Measurements from ENCODE around the gene RNF151.
A peak's percentile ranks its signal among the peaks of the same experiment; 100 is the strongest.
"Not testable (repeated sequence)": the region's sequence is repeated elsewhere in the genome, so short reads cannot be mapped to it uniquely, and the experiment has no call there.

RNF151 gene

GRCh38 chr16:1938910-1939309, 27.7 kb upstream of the RNF151 start:
- DNase-seq (ENCODE audit: low read depth in 3 of 3) = no peak

DNA sequence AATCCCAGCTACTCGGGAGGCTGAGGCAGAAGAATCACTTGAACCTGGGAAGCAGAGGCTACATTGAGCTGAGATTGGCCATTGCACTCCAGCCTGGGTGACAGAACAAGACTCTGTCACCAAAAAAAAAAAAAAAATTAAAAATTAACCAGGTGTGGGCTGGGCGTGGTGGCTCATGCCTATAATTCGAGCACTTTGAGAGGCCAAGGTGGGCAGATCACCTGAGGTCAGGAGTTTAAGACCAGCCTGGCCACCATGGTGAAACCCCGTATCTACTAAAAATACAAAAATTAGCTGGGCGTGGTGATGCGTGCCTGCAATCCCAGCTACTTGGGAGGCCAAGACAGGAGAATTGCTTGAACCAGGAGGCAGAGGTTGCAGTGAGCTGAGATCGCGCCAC, 26.8 kb upstream of the RNF151 start:
- DNase-seq (ENCODE audit: low read depth in 3 of 3) = not testable (repeated sequence)

DNA sequence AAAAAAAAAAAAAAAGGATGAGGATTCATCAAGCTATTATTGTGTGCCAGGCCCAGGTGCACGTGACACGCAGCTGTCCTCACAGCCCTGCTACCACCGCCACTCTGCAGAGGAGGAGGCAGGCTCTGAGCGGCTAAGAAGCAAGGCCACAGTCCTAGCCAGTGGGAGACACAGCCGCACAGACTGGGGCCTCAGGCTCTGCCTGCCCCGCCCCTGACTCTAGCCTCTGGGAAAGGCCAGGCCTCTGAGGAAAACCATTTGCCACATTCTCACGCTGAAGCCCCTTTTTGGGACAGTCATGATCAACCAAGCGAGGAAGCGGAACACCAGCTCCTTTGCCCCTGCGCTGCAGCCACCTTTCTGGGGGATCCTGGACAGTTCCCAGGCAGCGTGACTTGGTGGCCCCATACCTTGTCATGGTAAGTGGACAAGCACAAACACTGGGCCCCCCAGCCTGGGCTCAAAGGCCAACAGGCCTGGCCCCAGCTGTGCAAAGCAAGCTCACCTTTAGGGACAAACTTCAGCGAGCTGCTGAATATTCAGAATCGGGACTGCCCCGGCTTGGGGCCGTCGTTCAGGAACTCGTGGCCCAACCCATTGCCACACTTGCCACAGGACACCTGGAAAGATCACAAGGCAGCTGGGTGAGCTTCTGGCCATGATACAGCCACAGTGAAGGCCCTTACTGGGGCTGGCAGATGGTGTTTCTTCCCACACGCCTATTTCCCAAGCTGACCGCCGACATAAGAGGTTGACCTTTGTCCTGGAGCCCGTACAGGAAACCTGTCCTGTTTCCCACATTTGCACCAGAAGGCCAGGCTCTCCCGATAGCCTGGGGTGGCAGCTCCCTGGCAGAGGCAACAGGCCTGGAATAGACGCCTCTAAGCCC, 26.1 kb upstream of the RNF151 start:
- no peak for DNase-seq (ENCODE audit: low read depth in 3 of 3)

DNA sequence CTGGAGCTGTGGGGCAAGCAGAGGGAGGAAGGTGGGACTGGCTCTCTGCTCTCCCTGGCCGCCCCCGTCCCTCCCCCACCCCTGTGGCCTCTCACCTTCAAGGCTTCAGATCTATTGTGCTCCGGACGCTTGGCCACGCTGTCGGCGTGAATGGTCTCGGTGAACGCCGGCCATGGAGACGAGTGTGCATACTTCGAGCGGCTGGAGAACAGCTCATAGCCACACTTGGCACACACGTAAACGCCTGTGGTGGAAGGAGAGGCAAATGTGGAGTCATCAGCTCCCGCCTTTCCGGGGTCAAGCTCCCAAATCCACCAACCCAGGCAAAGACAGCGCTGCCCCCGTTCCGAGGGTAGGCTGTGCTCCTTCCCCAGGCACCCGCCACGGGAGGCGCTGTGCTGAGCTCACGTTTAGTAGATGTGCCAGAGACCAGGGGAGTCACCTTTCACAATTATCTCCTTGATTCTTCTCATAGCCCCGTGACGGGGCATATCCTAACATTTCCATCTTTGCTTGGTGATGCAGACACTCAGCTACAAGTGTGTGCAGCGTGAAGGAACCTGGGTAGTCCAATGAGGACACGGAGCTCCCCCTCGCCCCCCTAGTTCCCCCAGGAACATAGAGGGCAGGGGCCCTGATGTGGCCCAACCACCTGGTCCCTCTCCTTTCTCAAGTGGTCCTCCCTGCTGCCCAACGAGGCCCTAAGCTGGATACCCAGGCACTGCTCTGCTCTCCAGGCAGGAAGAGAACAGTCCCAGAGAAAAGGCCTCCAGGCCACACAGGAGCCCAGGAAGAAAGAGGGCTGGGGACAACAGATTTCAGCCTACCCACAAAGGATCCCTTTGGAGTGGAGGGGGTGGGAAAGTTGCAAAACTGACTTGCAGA, 25.3 kb upstream of the RNF151 start:
- DNase-seq (ENCODE audit: low read depth in 3 of 3) = no peak

DNA sequence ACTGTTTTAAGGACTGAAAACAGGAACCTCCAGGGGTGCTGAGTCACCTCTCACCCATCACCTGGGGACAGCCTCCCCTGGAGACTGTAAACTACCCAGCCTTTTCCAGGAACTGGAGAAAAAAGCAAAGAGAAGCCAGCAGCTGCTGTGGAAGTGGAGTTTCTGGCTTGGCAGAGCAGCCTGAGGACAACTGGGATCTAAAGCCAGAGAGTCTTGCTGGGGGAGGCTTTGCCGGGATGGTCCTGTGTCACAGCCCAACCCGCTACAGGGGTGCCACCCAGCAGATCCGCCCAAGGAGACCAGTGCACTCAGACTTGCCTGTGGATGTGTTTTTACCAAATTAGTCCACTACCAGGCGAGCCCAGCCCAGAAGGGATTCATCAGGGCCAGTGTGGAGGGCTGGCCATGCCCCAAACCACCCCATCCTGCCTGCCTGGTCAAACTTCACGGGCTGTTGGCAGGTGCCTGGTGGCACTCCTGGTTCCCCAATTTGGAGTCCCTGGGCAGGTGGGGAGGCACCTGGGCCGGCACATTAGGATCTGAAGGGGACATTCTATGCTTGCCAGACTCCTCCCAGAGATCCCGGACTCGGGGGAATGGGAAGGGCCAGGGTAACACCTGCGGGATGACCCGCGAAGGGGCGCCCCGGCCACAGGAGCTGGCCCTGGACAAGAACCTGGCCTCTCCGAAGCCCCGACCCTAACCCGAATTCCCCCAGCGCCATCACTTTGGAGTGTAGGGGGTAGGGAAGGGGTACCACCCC, 24.4 kb upstream of the RNF151 start:
- DNase-seq (ENCODE audit: low read depth in 3 of 3) = no peak

GRCh38 chr16:1942810-1943726, 23.6 kb upstream of the RNF151 start, which contains the start of gene MSRB1:
Gene MSRB1, minus strand, starts transcription at chr16:1943199. Its CDS starts 43 bp downstream, at chr16:1943156.
- peak; percentile 97 to 99 (median 98) for DNase-seq (ENCODE audit: low read depth in 3 of 3)

- no peak for DNase-seq (ENCODE audit: low read depth in 3 of 3)
These were observed 21.9 kb upstream of the RNF151 start for GRCh38 chr16:1944612-1945199.

- no peak for DNase-seq (ENCODE audit: low read depth in 3 of 3)
These were observed 20.9 kb upstream of the RNF151 start for GRCh38 chr16:1945559-1946391.

DNA sequence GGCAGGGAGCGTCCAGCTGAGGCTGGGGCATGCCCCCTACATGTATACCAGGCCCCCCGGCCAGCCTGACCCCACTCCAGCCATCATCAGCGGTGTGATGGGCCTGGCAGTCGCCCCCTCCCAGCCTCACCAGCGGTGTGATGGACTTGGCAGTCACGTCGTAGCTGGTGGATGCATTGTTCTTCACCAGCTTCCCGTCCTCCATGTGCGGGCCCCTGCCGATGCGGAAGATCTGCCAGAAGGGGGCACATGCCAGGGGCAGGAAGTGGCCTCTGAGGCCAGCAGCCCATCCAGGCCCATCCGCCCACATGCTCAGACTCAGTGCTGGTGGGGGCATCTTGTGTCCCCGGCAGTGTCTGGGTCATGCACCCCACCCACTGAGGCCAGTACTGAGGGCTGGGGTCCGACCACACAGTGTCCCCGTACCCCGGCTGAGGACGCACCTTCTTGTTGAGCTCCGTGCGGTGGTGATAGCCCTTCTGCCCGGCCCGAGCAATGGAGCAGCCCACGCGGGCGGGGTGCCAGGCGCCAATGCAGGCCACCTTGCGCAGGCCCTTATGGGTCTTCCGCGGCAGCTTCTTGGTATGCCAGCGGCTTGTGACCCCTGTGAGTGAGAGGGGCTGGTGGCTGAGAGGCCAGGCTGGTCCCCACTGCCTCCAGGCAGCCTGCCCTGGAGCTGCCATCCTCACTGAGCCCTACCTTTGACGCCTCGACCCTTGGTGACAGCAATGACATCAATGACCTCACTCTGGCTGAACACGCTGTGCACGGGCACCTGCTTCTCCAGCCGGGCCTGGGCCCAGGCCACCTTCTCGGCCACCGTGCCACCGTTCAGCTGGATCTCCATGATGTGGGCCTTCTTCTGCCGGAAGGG, 19.9 kb upstream of the RNF151 start:
- no peak for DNase-seq (ENCODE audit: low read depth in 3 of 3)

DNA sequence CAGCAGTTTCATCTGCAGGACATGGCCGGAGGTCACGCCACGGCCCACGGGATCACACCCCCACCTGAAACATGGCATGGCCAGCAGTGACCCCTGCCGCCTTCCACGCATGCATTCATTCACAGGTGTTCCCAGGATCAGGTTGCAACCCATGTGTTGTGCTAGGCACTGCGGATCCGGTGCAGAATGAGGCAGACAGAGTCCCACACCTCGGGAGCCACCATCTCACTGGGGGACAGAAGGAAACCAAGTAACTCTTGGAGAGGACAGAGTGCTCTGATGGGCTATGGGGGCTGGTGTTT, 19.3 kb upstream of the RNF151 start:
- no peak for DNase-seq (ENCODE audit: low read depth in 3 of 3)

DNA sequence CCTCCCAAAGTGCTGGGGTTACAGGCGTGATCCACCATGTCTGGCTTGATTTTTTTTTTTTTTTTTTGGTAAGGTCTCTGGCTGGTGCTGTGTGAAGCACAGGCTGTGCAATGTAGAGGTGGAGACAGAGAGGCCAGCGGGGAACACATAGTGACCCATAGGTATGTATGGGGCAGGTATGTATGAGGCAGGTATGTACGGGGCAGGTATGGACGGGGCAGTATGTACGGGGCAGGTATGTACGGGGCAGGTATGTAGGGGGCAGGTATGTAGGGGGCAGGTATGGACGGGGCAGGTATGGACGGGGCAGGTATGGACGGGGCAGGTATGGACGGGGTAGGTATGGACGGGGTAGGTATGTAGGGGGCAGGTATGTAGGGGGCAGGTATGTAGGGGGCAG, 17.1 kb upstream of the RNF151 start:
- no peak for DNase-seq (ENCODE audit: low read depth in 3 of 3)

- no peak for DNase-seq (ENCODE audit: low read depth in 3 of 3)
These were observed 16.6 kb upstream of the RNF151 start for GRCh38 chr16:1950047-1950446.

DNA sequence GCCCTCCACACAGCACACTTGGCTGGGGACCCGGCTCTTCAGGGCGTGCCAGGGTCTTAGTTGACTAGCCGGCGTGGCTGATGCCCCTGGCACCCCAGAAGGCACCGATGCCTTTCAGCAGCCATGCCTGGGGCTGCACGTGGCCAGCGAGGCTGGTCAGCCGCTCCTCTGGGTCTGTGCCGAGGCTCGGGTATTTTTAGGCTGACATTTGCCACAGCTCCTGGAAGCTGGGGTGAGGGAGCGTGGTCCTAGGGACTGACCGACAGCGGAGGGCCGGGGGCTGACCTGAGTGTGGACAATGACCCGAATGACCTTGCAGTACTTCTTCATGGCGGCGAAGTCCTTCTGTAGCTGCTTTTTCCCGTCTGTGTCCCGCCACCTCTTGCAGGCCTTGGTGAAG, 16.1 kb upstream of the RNF151 start:
- DNase-seq (ENCODE audit: low read depth in 3 of 3) = no peak

GRCh38 chr16:1953734-1954133, 12.9 kb upstream of the RNF151 start:
- DNase-seq (ENCODE audit: low read depth in 3 of 3) = no peak

DNA sequence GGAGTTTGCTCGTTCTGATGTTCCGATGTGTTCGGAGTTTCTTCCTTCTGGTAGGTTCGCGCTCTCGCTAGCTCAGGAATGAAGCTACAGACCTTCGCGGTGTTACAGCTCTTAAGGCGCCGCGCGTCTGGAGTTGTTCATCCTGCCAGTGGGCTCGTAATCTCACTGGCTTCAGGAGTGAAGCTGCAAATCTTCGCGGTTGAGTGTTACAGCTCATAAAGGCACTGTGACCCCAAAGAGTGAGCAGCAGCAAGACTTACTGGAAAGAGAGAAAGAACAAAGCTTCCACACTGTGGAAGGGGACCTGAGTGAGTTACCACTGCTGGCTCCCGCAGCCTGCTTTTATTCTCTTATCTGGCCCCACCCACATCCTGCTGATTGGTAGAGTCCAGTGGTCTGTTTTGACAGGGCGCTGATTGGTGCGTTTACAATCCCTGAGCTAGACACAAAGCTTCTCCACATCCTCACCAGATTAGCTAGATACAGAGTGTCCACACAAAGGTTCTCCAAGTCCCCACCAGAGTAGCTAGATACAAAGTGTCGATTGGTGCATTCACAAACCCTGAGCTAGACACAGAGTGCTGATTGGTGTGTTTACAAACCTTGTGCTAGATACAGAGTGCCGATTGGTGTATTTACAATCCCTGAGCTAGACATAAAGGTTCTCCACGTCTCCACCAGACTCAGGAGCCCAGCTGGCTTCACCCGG, 9.1 kb upstream of the RNF151 start:
- DNase-seq (ENCODE audit: low read depth in 3 of 3) = not testable (repeated sequence)

DNA sequence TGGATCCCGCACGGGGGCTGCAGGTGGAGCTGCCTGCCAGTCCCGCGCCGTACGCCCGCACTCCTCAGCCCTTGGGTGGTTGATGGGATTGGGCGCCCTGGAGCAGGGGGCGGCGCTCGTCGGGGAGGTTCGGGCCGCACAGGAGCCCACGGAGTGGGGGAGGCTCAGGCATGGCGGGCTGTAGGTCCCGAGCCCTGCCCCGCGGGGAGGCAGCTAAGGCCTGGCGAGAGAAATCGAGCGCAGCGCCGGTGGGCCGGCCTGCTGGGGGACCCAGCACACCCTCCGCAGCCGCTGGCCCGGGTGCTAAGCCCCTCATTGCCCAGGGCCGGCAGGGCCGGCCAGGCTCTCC, 8.5 kb upstream of the RNF151 start:
- DNase-seq (ENCODE audit: low read depth in 3 of 3) = not testable (repeated sequence)

DNA sequence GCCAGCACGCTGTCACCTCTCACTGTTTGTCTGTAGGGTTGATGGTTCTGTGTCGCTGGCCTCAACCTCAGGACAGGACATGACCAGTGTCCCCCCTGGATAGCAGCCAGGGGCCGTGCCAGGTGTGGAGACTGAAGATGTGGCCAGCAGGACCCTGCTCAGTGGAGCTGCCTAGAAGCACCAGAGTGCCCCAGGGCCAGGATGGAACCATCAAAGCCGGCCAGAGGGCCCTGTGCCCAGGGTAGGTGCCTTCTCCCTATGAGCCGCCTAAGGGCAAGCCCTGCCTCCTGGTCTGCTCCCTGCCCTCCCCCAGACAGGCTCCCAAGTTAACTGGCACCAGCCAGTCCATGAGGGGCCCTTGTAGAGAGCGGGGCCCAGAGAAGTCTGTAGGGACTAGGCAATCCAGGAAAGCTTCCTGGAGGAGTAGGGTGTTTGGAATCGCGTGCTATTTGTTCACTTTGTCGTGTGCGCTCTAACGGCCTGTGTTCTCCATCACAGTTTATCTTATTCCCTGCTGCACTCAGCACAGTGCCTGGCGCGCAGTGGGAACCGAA, 7.9 kb upstream of the RNF151 start:
- DNase-seq (ENCODE audit: low read depth in 3 of 3) = no peak

Measured in stimulated activated CD4-positive, alpha-beta T cell treated with anti-CD3 and anti-CD28 coated beads, TNF-alpha, amount 100 ng/mL, for 4 hours (primary cell).